Measurements from ENCODE around the gene OXCT1.

DNA sequence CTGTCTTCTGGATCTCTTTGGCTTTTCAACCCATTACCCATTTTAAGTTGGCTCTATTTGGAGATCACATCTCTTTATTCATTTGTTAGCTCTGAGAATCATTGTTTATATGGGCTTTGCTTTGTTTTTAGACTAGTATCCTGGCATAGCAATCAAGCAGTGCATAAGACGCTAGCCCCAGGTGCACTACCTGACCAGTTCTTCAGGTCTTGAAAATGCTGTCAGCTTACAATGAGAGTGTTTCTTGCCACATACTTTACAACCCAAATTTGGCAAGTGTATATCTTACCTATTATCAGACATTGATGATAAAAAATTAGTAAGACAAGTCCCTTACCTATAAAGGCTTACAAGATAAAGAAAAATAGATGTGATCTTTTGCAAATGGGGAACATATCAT, 12.2 kb downstream of the OXCT1 start:
- TF ChIP-seq ZNF423 (tag by site-specific recombination; IDR thresholded peaks at IDR 0.05) = no peak
- TF ChIP-seq, protein P1, sequence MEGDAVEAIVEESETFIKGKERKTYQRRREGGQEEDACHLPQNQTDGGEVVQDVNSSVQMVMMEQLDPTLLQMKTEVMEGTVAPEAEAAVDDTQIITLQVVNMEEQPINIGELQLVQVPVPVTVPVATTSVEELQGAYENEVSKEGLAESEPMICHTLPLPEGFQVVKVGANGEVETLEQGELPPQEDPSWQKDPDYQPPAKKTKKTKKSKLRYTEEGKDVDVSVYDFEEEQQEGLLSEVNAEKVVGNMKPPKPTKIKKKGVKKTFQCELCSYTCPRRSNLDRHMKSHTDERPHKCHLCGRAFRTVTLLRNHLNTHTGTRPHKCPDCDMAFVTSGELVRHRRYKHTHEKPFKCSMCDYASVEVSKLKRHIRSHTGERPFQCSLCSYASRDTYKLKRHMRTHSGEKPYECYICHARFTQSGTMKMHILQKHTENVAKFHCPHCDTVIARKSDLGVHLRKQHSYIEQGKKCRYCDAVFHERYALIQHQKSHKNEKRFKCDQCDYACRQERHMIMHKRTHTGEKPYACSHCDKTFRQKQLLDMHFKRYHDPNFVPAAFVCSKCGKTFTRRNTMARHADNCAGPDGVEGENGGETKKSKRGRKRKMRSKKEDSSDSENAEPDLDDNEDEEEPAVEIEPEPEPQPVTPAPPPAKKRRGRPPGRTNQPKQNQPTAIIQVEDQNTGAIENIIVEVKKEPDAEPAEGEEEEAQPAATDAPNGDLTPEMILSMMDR (tag by site-specific recombination; IDR thresholded peaks at IDR 0.05) = no peak
- TF ChIP-seq ZNF362 (tag by site-specific recombination; IDR thresholded peaks at IDR 0.05) = no peak
- no peak for TF ChIP-seq YY1 (tag by site-specific recombination; IDR thresholded peaks at IDR 0.05)
- TF ChIP-seq BCL11A (tag by site-specific recombination; IDR thresholded peaks at IDR 0.05; ENCODE audit: low read depth) = no peak
- no peak for TF ChIP-seq KLF1 (tag by site-specific recombination; IDR thresholded peaks at IDR 0.05)
- TF ChIP-seq, protein P2, sequence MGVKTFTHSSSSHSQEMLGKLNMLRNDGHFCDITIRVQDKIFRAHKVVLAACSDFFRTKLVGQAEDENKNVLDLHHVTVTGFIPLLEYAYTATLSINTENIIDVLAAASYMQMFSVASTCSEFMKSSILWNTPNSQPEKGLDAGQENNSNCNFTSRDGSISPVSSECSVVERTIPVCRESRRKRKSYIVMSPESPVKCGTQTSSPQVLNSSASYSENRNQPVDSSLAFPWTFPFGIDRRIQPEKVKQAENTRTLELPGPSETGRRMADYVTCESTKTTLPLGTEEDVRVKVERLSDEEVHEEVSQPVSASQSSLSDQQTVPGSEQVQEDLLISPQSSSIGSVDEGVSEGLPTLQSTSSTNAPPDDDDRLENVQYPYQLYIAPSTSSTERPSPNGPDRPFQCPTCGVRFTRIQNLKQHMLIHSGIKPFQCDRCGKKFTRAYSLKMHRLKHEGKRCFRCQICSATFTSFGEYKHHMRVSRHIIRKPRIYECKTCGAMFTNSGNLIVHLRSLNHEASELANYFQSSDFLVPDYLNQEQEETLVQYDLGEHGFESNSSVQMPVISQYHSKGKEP (tag by site-specific recombination; IDR thresholded peaks at IDR 0.05) = no peak
- TF ChIP-seq ZNF335 (tag by site-specific recombination; conservative IDR thresholded peaks at IDR 0.05) = no peak
- no peak for TF ChIP-seq ZNF555 (tag by site-specific recombination; conservative IDR thresholded peaks at IDR 0.05)
- no peak for TF ChIP-seq ZNF133 (tag by site-specific recombination; IDR thresholded peaks at IDR 0.05)
- TF ChIP-seq ZNF146 (tag by site-specific recombination; IDR thresholded peaks at IDR 0.05) = no peak
- TF ChIP-seq ZNF214 (tag by site-specific recombination; IDR thresholded peaks at IDR 0.05; ENCODE audit: borderline replicate concordance) = no peak

All from HEK293 (cell line).